GM10266 (cell line): ENCODE data around the gene FILIP1.

Experiments
- DNase-seq: peaks from one replicate; pipeline ENCODE4 v3.0.0; 2012; ENCODE audit errors: extremely low spot score
- CTCF ChIP-seq: IDR thresholded peaks from 2 replicates; pipeline ENCODE4 v1.5.1; 2012; ENCODE audit warnings: mild to moderate bottlenecking, low read depth; ENCODE audit not compliant: control insufficient read depth, insufficient read depth; ENCODE audit errors: missing control alignments

The FILIP1 gene

GRCh38 chr6:75409928-75410327 lies 83.7 kb downstream of the FILIP1 start:
- no peak for TF ChIP-seq CTCF
- DNase-seq, result no peak

GRCh38 chr6:75409286-75409685 lies 84.3 kb downstream of the FILIP1 start:
- DNase-seq, result no peak
- TF ChIP-seq CTCF, result no peak

- no peak for DNase-seq
- TF ChIP-seq CTCF, result no peak
These were observed 90.0 kb downstream of the FILIP1 start for GRCh38 chr6:75403563-75404080.

GRCh38 chr6:75402296-75402695 lies 91.3 kb downstream of the FILIP1 start:
- no peak for TF ChIP-seq CTCF
- no peak for DNase-seq

GRCh38 chr6:75397656-75398465 lies 95.7 kb downstream of the FILIP1 start:
- TF ChIP-seq CTCF, result no peak
- DNase-seq, result no peak

- no peak for TF ChIP-seq CTCF
- DNase-seq, result no peak
These were observed 96.4 kb downstream of the FILIP1 start for GRCh38 chr6:75397171-75397570.

- TF ChIP-seq CTCF, result no peak
- DNase-seq, result no peak
These were observed 97.4 kb downstream of the FILIP1 start for GRCh38 chr6:75396005-75396800.
